PC-9 (cell line): ENCODE results near the gene GATM.
"Not testable (repeated sequence)": the region's sequence is repeated elsewhere in the genome, so short reads cannot be mapped to it uniquely, and the experiment has no call there.

Experiments
- CTCF ChIP-seq: fragments of 200-600 bp; sonication (generic); conservative IDR thresholded peaks from 2 replicates; pipeline ENCODE4 v1.6.1; 2017; ENCODE audit warnings: mixed run types, antibody characterized with exemption, mild to moderate bottlenecking, moderate library complexity
- EZH2 ChIP-seq: fragments of 200-600 bp; sonication (generic); IDR thresholded peaks from 2 replicates; pipeline ENCODE4 v1.8.0; 2017; ENCODE audit warnings: antibody characterized with exemption, low read depth

- TF ChIP-seq CTCF, EZH2: not testable (repeated sequence)
These were observed 64.2 kb downstream of the GATM start for GRCh38 chr15:45314117-45314516.
